ENCODE results near the gene SLIRP.

- TF ChIP-seq CTCF (conservative IDR thresholded peaks at IDR 0.05; ENCODE audit: low read depth, low read length) (no peak), EZH2 (IDR thresholded peaks at IDR 0.05; ENCODE audit: low read length, unreplicated experiment) (no peak), EZH2phosphoT487 (IDR thresholded peaks at IDR 0.05; ENCODE audit: borderline replicate concordance, low read length) (no peak)
Measured at GRCh38 chr14:77763978-77764377, 56.1 kb downstream of the SLIRP start.

Data from PC-3 (cell line).